CD4-positive, alpha-beta T cell (primary cell): ENCODE data around the gene CELF4. TPM values are rescaled to one million over a fixed set of nuclear protein-coding genes. Genes with fewer than 3 reads are reported as not detected.

Experiments used
- ATAC-seq: fragments of 200-7000 bp; cut with Tn5 transposase; one replicate; pipeline ENCODE4 v1.10.0; 2022; ENCODE audit warnings: mild to moderate bottlenecking; ENCODE audit not compliant: poor library complexity
- CTCF ChIA-PET: fragments of 350-600 bp; sonication (Branson Sonifier 250); formaldehyde crosslinking; loops from one replicate; lab custom pipeline; 2021; ENCODE audit warnings: antibody characterized with exemption, inconsistent platforms; lab: Charles Lee
- POLR2A ChIA-PET: fragments of 350-600 bp; sonication (Branson Sonifier 250); formaldehyde crosslinking; loops from one replicate; lab custom pipeline; 2021; ENCODE audit warnings: antibody characterized with exemption, inconsistent platforms; lab: Charles Lee
- DNase-seq, 14 experiments: peaks; one replicate each; pipeline ENCODE4 v3.0.0-alpha.2; 2013 to 2020; ENCODE audit warnings: mixed read lengths in 2 of 14
- H3K27ac ChIP-seq, 2 donors: one replicate each; pipeline versions ENCODE4 v1.5.1 to v1.7.0; 2013; ENCODE audit warnings: low read length in 2 of 2, low read depth in 1 of 2, mild to moderate bottlenecking in 1 of 2
- H3K27me3 ChIP-seq, 2 experiments: 1 replicate in 1 of 2; 2 replicates in 1 of 2; pipeline versions ENCODE4 v1.6.1 to v1.7.0; 2013; ENCODE audit warnings: low read length in 2 of 2, control low read depth in 1 of 2, mild to moderate bottlenecking in 1 of 2, moderate library complexity in 1 of 2; ENCODE audit not compliant: insufficient read depth in 2 of 2, control insufficient read depth in 1 of 2
- H3K36me3 ChIP-seq: one replicate; pipeline ENCODE4 v1.6.1; 2013; ENCODE audit warnings: low read length, control low read depth; ENCODE audit not compliant: insufficient read depth
- H3K4me1 ChIP-seq: one replicate; pipeline ENCODE4 v1.6.1; 2013; ENCODE audit warnings: low read length, control low read depth; ENCODE audit not compliant: insufficient read depth
- H3K4me3 ChIP-seq: one replicate; pipeline ENCODE4 v1.5.1; 2013; ENCODE audit warnings: mild to moderate bottlenecking, low read length, moderate library complexity
- H3K9me3 ChIP-seq, 2 experiments: 1 replicate in 1 of 2; 2 replicates in 1 of 2; pipeline versions ENCODE4 v1.6.1 to v1.7.0; 2013; ENCODE audit warnings: low read length in 2 of 2, mild to moderate bottlenecking in 2 of 2, control low read depth in 1 of 2, moderate library complexity in 1 of 2; ENCODE audit not compliant: control insufficient read depth in 1 of 2, insufficient read depth in 1 of 2
- H3K27ac Mint-ChIP-seq: one replicate; pipeline ENCODE4 v1.8.0; 2020; ENCODE audit warnings: mixed read lengths
- H3K27me3 Mint-ChIP-seq: one replicate; pipeline ENCODE4 v1.8.0; 2021; ENCODE audit warnings: mixed read lengths
- H3K36me3 Mint-ChIP-seq: one replicate; pipeline ENCODE4 v1.8.0; 2021; ENCODE audit warnings: low read depth, mixed read lengths
- H3K4me1 Mint-ChIP-seq: one replicate; pipeline ENCODE4 v1.8.0; 2021; ENCODE audit warnings: low read depth, mixed read lengths
- H3K4me3 Mint-ChIP-seq: one replicate; pipeline ENCODE4 v1.8.0; 2020; ENCODE audit warnings: mild to moderate bottlenecking, mixed read lengths
- H3K9me3 Mint-ChIP-seq: one replicate; pipeline ENCODE4 v1.8.0; 2020; ENCODE audit warnings: mixed read lengths
- intact Hi-C, 2 experiments: fragments of 100-400 bp; cut with DNase I in 1 of 2; cut with micrococcal nuclease in 1 of 2; formaldehyde crosslinking; loops; one replicate each; pipeline versions ENCODE4 v1.15.1 to v1.9.0; 2023 to 2025; cut with DNase I, micrococcal nuclease
- total RNA-seq, 174 experiments: library from RNA in 2 of 174; stranded (reverse) in 2 of 174; gene quantifications; one replicate each; pipeline ENCODE4 v1.2.3 and lab custom pipeline; 2021 to 2026
- TF ChIP-seq, protein P1 (sequence below): fragments of 200-600 bp; IDR thresholded peaks from one replicate; pipeline ENCODE4 v1.8.0; 2022; ENCODE audit warnings: antibody characterized with exemption, mild to moderate bottlenecking

CELF4 gene
- total RNA-seq, 2 experiments from 2014 or later = not detected

GRCh38 chr18:37611614-37612279, 46.1 kb upstream of the CELF4 start:
- no peaks in the 10 kb centered on the region for H3K4me1 Mint-ChIP-seq
- ChIA-PET CTCF (no interaction called here), POLR2A (no interaction called here)
- no peaks in the 10 kb centered on the region for H3K9me3 Mint-ChIP-seq
- no peak for ATAC-seq
- Histone ChIP-seq H3K27ac (no peak overlapping the region), H3K9me3 (peaks cover 0 to 20% of the 10 kb centered on the region in 2 experiments), H3K27me3 (peaks cover 0 to 3% of the 10 kb centered on the region in 2 experiments), H3K36me3 (no peaks in the 10 kb centered on the region), H3K4me1 (no peaks in the 10 kb centered on the region), H3K4me3 (no peak overlapping the region)
- no peak overlapping the region for H3K27ac Mint-ChIP-seq
- H3K36me3 Mint-ChIP-seq = no peaks in the 10 kb centered on the region
- H3K4me3 Mint-ChIP-seq = no peak overlapping the region
- TF ChIP-seq, protein P1, sequence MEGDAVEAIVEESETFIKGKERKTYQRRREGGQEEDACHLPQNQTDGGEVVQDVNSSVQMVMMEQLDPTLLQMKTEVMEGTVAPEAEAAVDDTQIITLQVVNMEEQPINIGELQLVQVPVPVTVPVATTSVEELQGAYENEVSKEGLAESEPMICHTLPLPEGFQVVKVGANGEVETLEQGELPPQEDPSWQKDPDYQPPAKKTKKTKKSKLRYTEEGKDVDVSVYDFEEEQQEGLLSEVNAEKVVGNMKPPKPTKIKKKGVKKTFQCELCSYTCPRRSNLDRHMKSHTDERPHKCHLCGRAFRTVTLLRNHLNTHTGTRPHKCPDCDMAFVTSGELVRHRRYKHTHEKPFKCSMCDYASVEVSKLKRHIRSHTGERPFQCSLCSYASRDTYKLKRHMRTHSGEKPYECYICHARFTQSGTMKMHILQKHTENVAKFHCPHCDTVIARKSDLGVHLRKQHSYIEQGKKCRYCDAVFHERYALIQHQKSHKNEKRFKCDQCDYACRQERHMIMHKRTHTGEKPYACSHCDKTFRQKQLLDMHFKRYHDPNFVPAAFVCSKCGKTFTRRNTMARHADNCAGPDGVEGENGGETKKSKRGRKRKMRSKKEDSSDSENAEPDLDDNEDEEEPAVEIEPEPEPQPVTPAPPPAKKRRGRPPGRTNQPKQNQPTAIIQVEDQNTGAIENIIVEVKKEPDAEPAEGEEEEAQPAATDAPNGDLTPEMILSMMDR = no peak
- intact Hi-C loops = no loop called here
- no peak for DNase-seq
- peaks cover 8% of the 10 kb centered on the region for H3K27me3 Mint-ChIP-seq

- Mint-ChIP-seq H3K4me3 (no peak overlapping the region), H3K9me3 (peaks cover 5% of the 10 kb centered on the region), H3K36me3 (no peaks in the 10 kb centered on the region), H3K27ac (no peak overlapping the region), H3K27me3 (peaks cover 8% of the 10 kb centered on the region), H3K4me1 (no peaks in the 10 kb centered on the region)
- no peaks in the 10 kb centered on the region for H3K4me1 ChIP-seq
- no peak overlapping the region for H3K27ac ChIP-seq
- intact Hi-C loops = no loop called here
- peaks cover 0 to 23% of the 10 kb centered on the region in 2 experiments for H3K9me3 ChIP-seq
- peaks cover 0 to 3% of the 10 kb centered on the region in 2 experiments for H3K27me3 ChIP-seq
- no peak overlapping the region for H3K4me3 ChIP-seq
- no peaks in the 10 kb centered on the region for H3K36me3 ChIP-seq
- DNase-seq = no peak
- POLR2A ChIA-PET = no interaction called here
- CTCF ChIA-PET = no interaction called here
- ATAC-seq = no peak
- TF ChIP-seq, protein P1 = no peak
Observed at GRCh38 chr18:37608876-37609275, 43.3 kb upstream of the CELF4 start.

DNA sequence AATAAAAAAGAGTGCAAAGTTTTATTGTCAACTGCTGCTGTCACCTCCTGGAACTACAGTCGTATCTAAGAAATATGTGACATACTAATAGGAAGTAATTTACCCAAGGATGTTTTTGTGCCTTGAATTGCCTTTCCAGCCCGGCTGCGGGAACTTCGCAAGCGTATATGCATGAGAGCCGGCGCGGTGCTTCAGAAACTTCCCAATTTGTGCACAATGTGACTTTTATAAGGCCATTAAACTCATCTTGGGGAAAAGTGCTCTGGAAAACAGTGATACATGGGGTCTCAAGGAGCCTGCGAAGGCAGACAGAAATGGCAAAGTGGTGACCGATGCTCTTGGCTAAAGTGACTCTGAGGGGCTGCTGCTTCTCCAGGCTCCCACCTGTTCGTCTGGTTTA, 41.7 kb upstream of the CELF4 start:
- Mint-ChIP-seq H3K27ac (no peak overlapping the region), H3K36me3 (no peaks in the 10 kb centered on the region), H3K4me3 (no peak overlapping the region), H3K9me3 (peaks cover 5% of the 10 kb centered on the region), H3K4me1 (no peaks in the 10 kb centered on the region), H3K27me3 (peaks cover 8% of the 10 kb centered on the region)
- Histone ChIP-seq H3K4me1 (no peaks in the 10 kb centered on the region), H3K36me3 (no peaks in the 10 kb centered on the region), H3K4me3 (no peak overlapping the region), H3K27me3 (peaks cover 0 to 3% of the 10 kb centered on the region in 2 experiments), H3K27ac (no peak overlapping the region), H3K9me3 (peaks cover 0 to 24% of the 10 kb centered on the region in 2 experiments)
- intact Hi-C loops = no loop called here
- DNase-seq (no peak), ATAC-seq (no peak)
- CTCF ChIA-PET = no interaction called here
- POLR2A ChIA-PET = no interaction called here
- TF ChIP-seq, protein P1 = no peak
